ENCODE results near the gene TBXAS1.

TBXAS1 gene

DNA sequence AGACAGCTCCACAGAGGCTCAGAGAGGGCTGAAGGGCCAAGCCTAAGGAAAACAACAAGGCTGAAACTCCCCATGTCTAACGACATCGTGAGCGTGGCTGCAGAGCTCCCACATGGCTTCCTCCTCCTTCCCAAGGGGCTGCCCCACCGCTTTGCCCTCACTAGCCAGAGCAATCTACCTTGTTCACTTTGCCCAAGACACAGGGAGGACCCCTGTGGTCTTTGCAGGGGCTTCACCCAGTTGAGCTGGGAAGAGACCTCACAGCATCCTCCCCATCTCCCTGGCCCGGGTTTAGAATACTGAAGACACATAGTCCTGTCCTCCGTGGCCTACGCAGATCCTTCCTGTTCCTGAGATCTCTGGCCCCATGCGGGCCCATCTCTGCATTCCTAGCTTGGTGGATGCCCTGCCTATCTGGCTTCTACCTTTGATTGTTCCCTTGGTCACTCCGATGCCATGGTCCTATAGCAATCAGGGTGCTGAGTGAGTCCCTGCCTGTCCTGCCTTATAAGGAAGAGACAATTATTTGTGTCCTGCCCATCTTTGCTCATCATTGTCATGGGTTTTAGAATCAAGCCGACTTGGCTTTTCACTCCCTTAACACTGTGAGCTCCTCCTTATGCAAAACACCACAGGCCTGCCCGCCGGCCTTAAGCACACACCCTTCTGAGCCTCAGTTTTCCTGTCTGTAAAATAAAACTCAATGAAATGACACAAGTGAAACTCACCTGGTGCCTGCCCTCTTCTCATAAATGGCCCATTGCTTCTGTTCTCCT lies 160.5 kb downstream of the TBXAS1 start:
- H3K4me2 ChIP-seq (ENCODE audit: low read depth, low read length, poor library complexity, severe bottlenecking), result no peak overlapping the region
- no peak overlapping the region for H3K4me3 ChIP-seq (ENCODE audit: insufficient read depth, low read length, poor library complexity, severe bottlenecking)
- no peak overlapping the region for H2AFZ ChIP-seq (ENCODE audit: low read depth, low read length, severe bottlenecking)
- H3K9ac ChIP-seq (ENCODE audit: low read length), result no peak overlapping the region
- no peaks in the 10 kb centered on the region for H3K79me2 ChIP-seq (ENCODE audit: insufficient read depth, low read length)
- TF ChIP-seq, protein P1, sequence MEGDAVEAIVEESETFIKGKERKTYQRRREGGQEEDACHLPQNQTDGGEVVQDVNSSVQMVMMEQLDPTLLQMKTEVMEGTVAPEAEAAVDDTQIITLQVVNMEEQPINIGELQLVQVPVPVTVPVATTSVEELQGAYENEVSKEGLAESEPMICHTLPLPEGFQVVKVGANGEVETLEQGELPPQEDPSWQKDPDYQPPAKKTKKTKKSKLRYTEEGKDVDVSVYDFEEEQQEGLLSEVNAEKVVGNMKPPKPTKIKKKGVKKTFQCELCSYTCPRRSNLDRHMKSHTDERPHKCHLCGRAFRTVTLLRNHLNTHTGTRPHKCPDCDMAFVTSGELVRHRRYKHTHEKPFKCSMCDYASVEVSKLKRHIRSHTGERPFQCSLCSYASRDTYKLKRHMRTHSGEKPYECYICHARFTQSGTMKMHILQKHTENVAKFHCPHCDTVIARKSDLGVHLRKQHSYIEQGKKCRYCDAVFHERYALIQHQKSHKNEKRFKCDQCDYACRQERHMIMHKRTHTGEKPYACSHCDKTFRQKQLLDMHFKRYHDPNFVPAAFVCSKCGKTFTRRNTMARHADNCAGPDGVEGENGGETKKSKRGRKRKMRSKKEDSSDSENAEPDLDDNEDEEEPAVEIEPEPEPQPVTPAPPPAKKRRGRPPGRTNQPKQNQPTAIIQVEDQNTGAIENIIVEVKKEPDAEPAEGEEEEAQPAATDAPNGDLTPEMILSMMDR (IDR thresholded peaks at IDR 0.05; ENCODE audit: insufficient read depth, low read length, poor library complexity, severe bottlenecking), result no peak
- TF ChIP-seq EZH2phosphoT487 (conservative IDR thresholded peaks at IDR 0.05; ENCODE audit: low read length), result no peak
- H3K9me3 ChIP-seq (ENCODE audit: insufficient read depth, low read length), result no peaks in the 10 kb centered on the region
- no peak overlapping the region for H3K27ac ChIP-seq (ENCODE audit: low read depth, low read length)
- H3F3A ChIP-seq (ENCODE audit: insufficient read depth), result no peaks in the 10 kb centered on the region
- H4K20me1 ChIP-seq (ENCODE audit: low read depth, low read length), result no peaks in the 10 kb centered on the region
- no peaks in the 10 kb centered on the region; the same call in 1 of the 2 replicates for H3K27me3 ChIP-seq (ENCODE audit: low read length)
- H3K36me3 ChIP-seq (ENCODE audit: low read length), result no peaks in the 10 kb centered on the region
- no peaks in the 10 kb centered on the region for H3K9me2 ChIP-seq (replicated peaks; ENCODE audit: insufficient read depth, low read length)

DNA sequence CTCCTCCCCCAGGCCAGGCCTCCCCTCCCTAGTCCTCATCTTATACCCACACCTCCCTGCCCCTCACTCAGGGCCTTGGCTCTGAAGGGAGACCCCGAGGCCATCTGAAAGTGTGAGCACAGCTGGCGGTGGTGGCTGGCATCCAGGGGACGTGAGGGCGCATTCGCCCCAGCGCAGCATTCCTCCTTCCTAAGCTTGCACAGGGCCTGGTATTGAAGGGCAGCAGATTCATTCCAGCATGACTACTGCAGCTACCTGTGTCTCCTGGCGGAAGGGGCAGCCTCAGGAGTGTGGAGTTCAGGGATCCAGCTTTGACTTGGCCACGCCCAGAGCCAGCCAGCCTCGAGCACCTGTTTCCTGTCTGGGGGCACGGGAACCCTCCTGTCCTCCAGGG lies 161.1 kb downstream of the TBXAS1 start:
- Histone ChIP-seq H3F3A (ENCODE audit: insufficient read depth) (no peaks in the 10 kb centered on the region), H2AFZ (ENCODE audit: low read depth, low read length, severe bottlenecking) (no peak overlapping the region), H3K4me3 (ENCODE audit: insufficient read depth, low read length, poor library complexity, severe bottlenecking) (no peak overlapping the region), H3K27me3 (ENCODE audit: low read length) (no peaks in the 10 kb centered on the region; the same call in 1 of the 2 replicates), H3K27ac (ENCODE audit: low read depth, low read length) (no peak overlapping the region), H3K36me3 (ENCODE audit: low read length) (no peaks in the 10 kb centered on the region), H3K9me2 (replicated peaks; ENCODE audit: insufficient read depth, low read length) (no peaks in the 10 kb centered on the region), H3K79me2 (ENCODE audit: insufficient read depth, low read length) (no peaks in the 10 kb centered on the region), H3K9ac (ENCODE audit: low read length) (no peak overlapping the region), H3K9me3 (ENCODE audit: insufficient read depth, low read length) (no peaks in the 10 kb centered on the region), H3K4me2 (ENCODE audit: low read depth, low read length, poor library complexity, severe bottlenecking) (no peak overlapping the region), H4K20me1 (ENCODE audit: low read depth, low read length) (no peaks in the 10 kb centered on the region)
- TF ChIP-seq EZH2phosphoT487 (conservative IDR thresholded peaks at IDR 0.05; ENCODE audit: low read length), result no peak
- TF ChIP-seq, protein P1 (IDR thresholded peaks at IDR 0.05; ENCODE audit: insufficient read depth, low read length, poor library complexity, severe bottlenecking), result no peak

DNA sequence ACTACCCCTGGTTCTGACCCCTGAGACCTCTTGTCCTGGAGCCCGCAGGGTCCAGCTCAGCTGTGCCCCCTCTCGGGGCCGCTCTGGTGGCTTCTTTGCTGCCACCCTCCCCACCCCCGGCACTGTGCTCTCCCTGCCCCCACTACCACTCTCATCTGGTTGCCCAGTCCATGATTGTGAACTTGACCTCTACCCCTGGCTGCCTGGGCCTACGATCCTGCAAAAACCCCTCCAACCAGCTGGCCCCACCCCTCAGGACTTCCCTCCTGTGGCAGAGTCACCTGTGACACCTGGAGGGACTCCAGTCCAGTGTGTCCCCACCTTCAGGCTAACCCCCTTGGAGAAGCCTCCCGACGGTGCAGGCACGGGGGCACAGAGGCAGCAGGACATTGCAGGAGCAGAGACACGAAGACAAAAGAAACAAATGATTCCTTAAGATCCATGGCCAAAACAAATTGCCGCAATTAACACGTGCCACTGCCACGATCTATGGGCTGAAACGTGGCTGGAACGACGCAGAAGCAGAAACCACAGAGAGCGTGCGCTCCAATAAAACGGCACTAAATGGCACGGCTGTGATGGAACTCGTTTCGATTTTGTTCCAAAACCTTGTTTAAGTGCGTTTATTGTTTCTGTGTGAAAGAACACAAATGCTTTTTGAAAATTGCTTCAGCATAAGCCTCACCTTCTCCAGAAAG lies 161.7 kb downstream of the TBXAS1 start:
- Histone ChIP-seq H3K9me3 (ENCODE audit: insufficient read depth, low read length) (no peaks in the 10 kb centered on the region), H3K27me3 (ENCODE audit: low read length) (no peaks in the 10 kb centered on the region; the same call in 1 of the 2 replicates), H2AFZ (ENCODE audit: low read depth, low read length, severe bottlenecking) (no peak overlapping the region), H3K4me2 (ENCODE audit: low read depth, low read length, poor library complexity, severe bottlenecking) (no peak overlapping the region), H4K20me1 (ENCODE audit: low read depth, low read length) (no peaks in the 10 kb centered on the region), H3K4me3 (ENCODE audit: insufficient read depth, low read length, poor library complexity, severe bottlenecking) (no peak overlapping the region), H3F3A (ENCODE audit: insufficient read depth) (no peaks in the 10 kb centered on the region), H3K9me2 (replicated peaks; ENCODE audit: insufficient read depth, low read length) (no peaks in the 10 kb centered on the region), H3K9ac (ENCODE audit: low read length) (no peak overlapping the region), H3K36me3 (ENCODE audit: low read length) (no peaks in the 10 kb centered on the region), H3K27ac (ENCODE audit: low read depth, low read length) (no peak overlapping the region), H3K79me2 (ENCODE audit: insufficient read depth, low read length) (no peaks in the 10 kb centered on the region)
- TF ChIP-seq, protein P1 (IDR thresholded peaks at IDR 0.05; ENCODE audit: insufficient read depth, low read length, poor library complexity, severe bottlenecking), result no peak
- no peak for TF ChIP-seq EZH2phosphoT487 (conservative IDR thresholded peaks at IDR 0.05; ENCODE audit: low read length)
